ENCODE measurements around the gene DNAAF9.

Gene DNAAF9

GRCh38 chr20:3364323-3365013, 43.0 kb downstream of the DNAAF9 start:
- no peak for DNase-seq

DNA sequence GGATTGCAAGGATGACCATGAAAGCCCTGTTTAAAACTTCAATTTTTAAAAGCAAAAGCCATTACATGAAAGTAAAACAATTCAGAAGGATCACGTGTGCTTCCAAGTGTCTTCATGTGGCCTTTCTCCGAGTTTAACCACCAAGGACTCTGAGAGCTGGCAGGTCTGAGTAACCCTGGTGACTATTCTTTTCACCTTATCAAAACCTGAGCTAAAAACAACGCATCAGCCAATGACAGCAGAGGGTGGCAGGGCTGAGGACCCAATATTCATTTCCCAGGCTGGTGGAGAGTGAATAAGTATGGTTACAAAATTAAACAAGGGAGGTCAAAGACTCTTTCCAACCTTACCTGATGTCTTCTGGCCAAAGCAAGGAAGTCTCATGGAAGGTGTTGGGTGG, 46.7 kb downstream of the DNAAF9 start:
- no peak for DNase-seq

GRCh38 chr20:3358676-3359340, 48.7 kb downstream of the DNAAF9 start:
- DNase-seq: no peak

All from NCI-H1694 (cell line).